Suprapubic skin (tissue), 4 donors: ENCODE measurements around the gene PAPLN. TPM values are rescaled to one million over a fixed set of nuclear protein-coding genes. Genes with fewer than 3 reads are reported as not detected.

Experiments
- DNase-seq, 2 donors: peaks; one replicate each; pipeline ENCODE4 v3.0.0-alpha.2; 2019; ENCODE audit warnings: low spot score in 2 of 2
- H3K27ac ChIP-seq: fragments of 200-600 bp; sonication (generic); one replicate; pipeline ENCODE4 v1.5.1; 2019
- H3K27me3 ChIP-seq: fragments of 200-600 bp; sonication (generic); one replicate; pipeline ENCODE4 v1.5.1; 2019
- H3K36me3 ChIP-seq: fragments of 200-600 bp; sonication (generic); one replicate; pipeline ENCODE4 v1.5.1; 2019
- H3K4me1 ChIP-seq: fragments of 200-600 bp; sonication (generic); one replicate; pipeline ENCODE4 v1.5.1; 2019
- H3K4me3 ChIP-seq: fragments of 200-600 bp; sonication (generic); one replicate; pipeline ENCODE4 v1.5.1; 2019; ENCODE audit warnings: mild to moderate bottlenecking
- H3K9me3 ChIP-seq: fragments of 200-600 bp; sonication (generic); one replicate; pipeline ENCODE4 v1.5.1; 2019
- CTCF ChIP-seq, 2 donors: fragments of 200-600 bp in 1 of 2; fragments of 450-650 bp in 1 of 2; sonication (generic) in 1 of 2; IDR thresholded peaks; one replicate each; pipeline ENCODE4 v1.5.1; 2016 to 2019; ENCODE audit warnings: antibody characterized with exemption in 2 of 2, mild to moderate bottlenecking in 1 of 2, moderate library complexity in 1 of 2
- EP300 ChIP-seq: sonication (generic); formaldehyde crosslinking; IDR thresholded peaks from one replicate; pipeline ENCODE4 v1.6.1; 2017; ENCODE audit warnings: antibody characterized with exemption
- POLR2A ChIP-seq, 2 donors: fragments of 450-650 bp; IDR thresholded peaks; one replicate each; pipeline ENCODE4 v1.6.1; 2017; ENCODE audit warnings: antibody characterized with exemption in 2 of 2, mild to moderate bottlenecking in 2 of 2, moderate library complexity in 2 of 2
- POLR2AphosphoS5 ChIP-seq, 3 donors: sonication (generic); formaldehyde crosslinking; IDR thresholded peaks; one replicate each; pipeline ENCODE4 v1.6.1; 2017; ENCODE audit warnings: antibody characterized with exemption in 3 of 3
- WGBS: methylation state at CpG from one replicate; pipeline ENCODE4 v1.1.5; 2018; 5-methylcytosine and 5-hydroxymethylcytosine counted together
- total RNA-seq, 4 donors: library from RNA; depleted of rRNA; stranded (reverse); fragments of >200 nt; gene quantifications; one replicate each; pipeline ENCODE4 v1.1.0, GENCODE V29; 2016

Gene PAPLN
- total RNA-seq, 4 donors from 2014 or later, result 15.9 to 44.9 (median 23.5) TPM

GRCh38 chr14:73211251-73212040 lies 25.9 kb upstream of the PAPLN start:
- no peak overlapping the region for H3K27ac ChIP-seq
- no peaks in the 10 kb centered on the region for H3K4me1 ChIP-seq
- H3K27me3 ChIP-seq, result no peaks in the 10 kb centered on the region
- DNase-seq, result no peak
- peaks cover 83% of the 10 kb centered on the region for H3K36me3 ChIP-seq
- TF ChIP-seq POLR2AphosphoS5 (IDR thresholded peaks at IDR 0.05) (no peak), POLR2A (IDR thresholded peaks at IDR 0.05) (no peak), CTCF (IDR thresholded peaks at IDR 0.05) (no peak), EP300 (no peak)
- 93% methylated on average over 7 of the region's 7 CpGs for WGBS
- no peaks in the 10 kb centered on the region for H3K9me3 ChIP-seq
- no peak overlapping the region for H3K4me3 ChIP-seq

GRCh38 chr14:73216030-73216429 lies 21.3 kb upstream of the PAPLN start:
- Histone ChIP-seq H3K4me1 (no peaks in the 10 kb centered on the region), H3K9me3 (no peaks in the 10 kb centered on the region), H3K36me3 (peaks cover 85% of the 10 kb centered on the region), H3K27ac (no peak overlapping the region), H3K4me3 (no peak overlapping the region), H3K27me3 (no peaks in the 10 kb centered on the region)
- WGBS, result 79% methylated on average over 2 of the region's 2 CpGs
- DNase-seq, result no peak
- TF ChIP-seq POLR2AphosphoS5 (IDR thresholded peaks at IDR 0.05), result no peak

- H3K27ac ChIP-seq, result no peak overlapping the region
- 95% methylated on average over 1 of the region's 1 CpG for WGBS
- DNase-seq, result no peak
- H3K4me3 ChIP-seq, result no peak overlapping the region
- peaks cover 2% of the 10 kb centered on the region for H3K4me1 ChIP-seq
- no peaks in the 10 kb centered on the region for H3K27me3 ChIP-seq
- H3K9me3 ChIP-seq, result no peaks in the 10 kb centered on the region
- TF ChIP-seq CTCF (IDR thresholded peaks at IDR 0.05), result no peak
- no peak for TF ChIP-seq POLR2A (IDR thresholded peaks at IDR 0.05)
- TF ChIP-seq POLR2AphosphoS5 (IDR thresholded peaks at IDR 0.05), result no peak
- no peak for TF ChIP-seq EP300
- peaks cover 72% of the 10 kb centered on the region for H3K36me3 ChIP-seq
These were observed 19.9 kb upstream of the PAPLN start for GRCh38 chr14:73217411-73217810.

- 80% methylated on average over 4 of the region's 4 CpGs for WGBS
These were observed 17.2 kb upstream of the PAPLN start for GRCh38 chr14:73220061-73220460.

GRCh38 chr14:73220634-73221033 lies 16.7 kb upstream of the PAPLN start:
- no peaks in the 10 kb centered on the region for H3K9me3 ChIP-seq
- H3K36me3 ChIP-seq, result peaks cover 49% of the 10 kb centered on the region
- no peak for DNase-seq
- TF ChIP-seq POLR2A (IDR thresholded peaks at IDR 0.05) (no peak), POLR2AphosphoS5 (IDR thresholded peaks at IDR 0.05) (no peak), CTCF (IDR thresholded peaks at IDR 0.05) (no peak), EP300 (no peak)
- H3K4me1 ChIP-seq, result peaks cover 7% of the 10 kb centered on the region
- no peaks in the 10 kb centered on the region for H3K27me3 ChIP-seq
- no peak overlapping the region for H3K4me3 ChIP-seq
- 94% methylated on average over 5 of the region's 5 CpGs for WGBS
- H3K27ac ChIP-seq, result no peak overlapping the region

More at GRCh38 chr14:73220061-73220460, 17.2 kb upstream of the PAPLN start:
- Histone ChIP-seq H3K36me3 (peaks cover 52% of the 10 kb centered on the region), H3K9me3 (no peaks in the 10 kb centered on the region), H3K27ac (no peak overlapping the region), H3K4me3 (no peak overlapping the region), H3K4me1 (peaks cover 7% of the 10 kb centered on the region), H3K27me3 (no peaks in the 10 kb centered on the region)
- no peak for DNase-seq
- TF ChIP-seq EP300, result no peak
- no peak for TF ChIP-seq POLR2A (IDR thresholded peaks at IDR 0.05)
- no peak for TF ChIP-seq CTCF (IDR thresholded peaks at IDR 0.05)
- TF ChIP-seq POLR2AphosphoS5 (IDR thresholded peaks at IDR 0.05), result no peak
